HepG2 (cell line): Measurements from ENCODE around the gene GNPNAT1. TPM values are rescaled to one million over a fixed set of nuclear protein-coding genes. Genes with fewer than 3 reads are reported as not detected.

ENCODE experiments used
- ATAC-seq: fragments of 200-7000 bp; cut with Tn5 transposase; 3 replicates; pipeline ENCODE4 v1.9.1; 2020; ENCODE audit warnings: mild to moderate bottlenecking, moderate library complexity
- BruUV-seq: library from RNA; stranded (reverse); fragments of 400-500 nt; replicated peaks from 2 replicates; lab custom pipeline; 2021; lab: Mats Ljungman, UMichigan
- CTCF ChIA-PET: fragments of 300-600 bp; formaldehyde crosslinking; extraction: SDS; loops from one replicate; lab custom pipeline; 2021; ENCODE audit warnings: low total read pairs, inconsistent platforms, low intra/inter-chr PET ratio; lab: Yijun Ruan, JAX
- POLR2A ChIA-PET: fragments of 350-600 bp; sonication (Branson Sonifier 250); formaldehyde crosslinking; loops from one replicate; lab custom pipeline; 2020; ENCODE audit warnings: antibody characterized with exemption, inconsistent platforms; lab: Yijun Ruan, JAX
- DNase-seq: peaks from one replicate; pipeline ENCODE4 v3.0.0-alpha.2; 2015; ENCODE audit warnings: low spot score
- FAIRE-seq: peaks from 3 replicates; lab custom pipeline; 2011; peaks lifted over from hg19 to GRCh38; lab: Jason Lieb, UNC
- H2AFZ ChIP-seq: one replicate; pipeline ENCODE4 v1.6.1; 2011; ENCODE audit warnings: low read length, inconsistent platforms
- H3K27ac ChIP-seq: fragments of 300-600 bp; 3 replicates; pipeline ENCODE4 v1.8.0; 2011; ENCODE audit warnings: mixed run types, mild to moderate bottlenecking, mixed read lengths, low read length, inconsistent platforms; ENCODE audit not compliant: insufficient read depth; ENCODE audit errors: extremely low read length
- H3K27me3 ChIP-seq, 2 experiments: fragments of 200-600 bp in 1 of 2; 2 replicates in 1 of 2; 3 replicates in 1 of 2; pipeline versions ENCODE4 v1.6.0 to v1.8.0; 2011; ENCODE audit warnings: low read length in 2 of 2, mild to moderate bottlenecking in 2 of 2, moderate library complexity in 2 of 2, inconsistent platforms in 1 of 2; ENCODE audit not compliant: insufficient read depth in 2 of 2, control insufficient read depth in 1 of 2
- H3K36me3 ChIP-seq, 2 experiments: fragments of 200-600 bp in 1 of 2; replicated peaks in 1 of 2; 2 replicates in 1 of 2; 3 replicates in 1 of 2; pipeline versions ENCODE4 v1.5.1 to v1.8.0; 2011; ENCODE audit warnings: low read length in 2 of 2, inconsistent platforms in 1 of 2; ENCODE audit not compliant: insufficient read depth in 2 of 2, control insufficient read depth in 1 of 2
- H3K4me1 ChIP-seq: 2 replicates; pipeline ENCODE4 v1.5.1; 2012; ENCODE audit warnings: low read length, inconsistent platforms; ENCODE audit not compliant: insufficient read depth
- H3K4me2 ChIP-seq: 2 replicates; pipeline ENCODE4 v1.6.0; 2011; ENCODE audit warnings: low read depth, low read length, inconsistent platforms
- H3K4me3 ChIP-seq, 3 experiments: fragments of 200-600 bp in 1 of 3; sonication (generic), shearing (Covaris generic) in 1 of 3; replicated peaks in 1 of 3; 2 replicates each; pipeline ENCODE4 v1.5.1; 2011 to 2016; ENCODE audit warnings: low read length in 3 of 3, inconsistent platforms in 2 of 3, low read depth in 2 of 3, mild to moderate bottlenecking in 2 of 3, control low read depth in 1 of 3, mixed read lengths in 1 of 3; ENCODE audit not compliant: insufficient read depth in 1 of 3
- H3K79me2 ChIP-seq: one replicate; pipeline ENCODE4 v1.6.1; 2011; ENCODE audit warnings: low read length, inconsistent platforms; ENCODE audit not compliant: insufficient read depth
- H3K9ac ChIP-seq: 2 replicates; pipeline ENCODE4 v1.6.0; 2011; ENCODE audit warnings: mild to moderate bottlenecking, low read depth, low read length, inconsistent platforms; ENCODE audit not compliant: insufficient read depth
- H3K9me3 ChIP-seq: 2 replicates; pipeline ENCODE4 v1.5.1; 2012; ENCODE audit warnings: mild to moderate bottlenecking, low read length
- H4K20me1 ChIP-seq: 2 replicates; pipeline ENCODE4 v1.6.0; 2011; ENCODE audit warnings: inconsistent platforms, mild to moderate bottlenecking, low read length, moderate library complexity; ENCODE audit not compliant: insufficient read depth
- CHD2 ChIP-seq: IDR thresholded peaks from 2 replicates; pipeline ENCODE4 v1.6.1; 2011; ENCODE audit warnings: low read depth, low read length, improper control_type of control experiment
- FOXA3 ChIP-seq: IDR thresholded peaks from 2 replicates; pipeline ENCODE4 v1.6.1; 2016; ENCODE audit warnings: missing genetic modification reagents, missing compliant biosample characterization
- FOXK1 ChIP-seq: sonication (generic); formaldehyde crosslinking; IDR thresholded peaks from 2 replicates; pipeline ENCODE4 v1.4.0; 2020; ENCODE audit warnings: low read depth, missing genetic modification reagents, borderline replicate concordance
- FOXP1 ChIP-seq, 2 experiments: fragments of 450-650 bp in 1 of 2; IDR thresholded peaks; 2 replicates each; pipeline ENCODE4 v1.6.1; 2017 to 2018; ENCODE audit warnings: antibody characterized with exemption in 1 of 2
- GATAD2A ChIP-seq: IDR thresholded peaks from 2 replicates; pipeline ENCODE4 v1.6.1; 2016
- HMG20A ChIP-seq: IDR thresholded peaks from 2 replicates; pipeline ENCODE4 v1.6.1; 2016; ENCODE audit warnings: borderline replicate concordance
- MED1 ChIP-seq: sonication (generic); formaldehyde crosslinking; IDR thresholded peaks from 2 replicates; pipeline ENCODE4 v1.4.0; 2020; ENCODE audit warnings: missing genetic modification reagents
- MTA3 ChIP-seq: sonication (generic); formaldehyde crosslinking; IDR thresholded peaks from 2 replicates; pipeline ENCODE4 v1.4.0; 2020; ENCODE audit warnings: missing genetic modification reagents
- NCOA2 ChIP-seq: sonication (generic); formaldehyde crosslinking; IDR thresholded peaks from 2 replicates; pipeline ENCODE4 v1.8.0; 2022; ENCODE audit warnings: inconsistent platforms
- NCOA5 ChIP-seq: sonication (generic); formaldehyde crosslinking; IDR thresholded peaks from 2 replicates; pipeline ENCODE4 v1.4.0; 2020; ENCODE audit warnings: missing genetic modification reagents
- RARA ChIP-seq: IDR thresholded peaks from 2 replicates; pipeline ENCODE4 v1.6.1; 2016; ENCODE audit warnings: missing genetic modification reagents, missing compliant biosample characterization
- SOX13 ChIP-seq, 3 experiments: fragments of 450-650 bp in 1 of 3; sonication (generic) in 1 of 3; formaldehyde crosslinking in 1 of 3; IDR thresholded peaks in 2 of 3; conservative IDR thresholded peaks in 1 of 3; 2 replicates each; pipeline versions ENCODE4 v1.5.0 to v1.6.1; 2016 to 2020; ENCODE audit warnings: antibody characterized with exemption in 1 of 3, mild to moderate bottlenecking in 1 of 3, missing compliant biosample characterization in 1 of 3, missing genetic modification reagents in 1 of 3, moderate library complexity in 1 of 3
- SOX5 ChIP-seq: IDR thresholded peaks from 2 replicates; pipeline ENCODE4 v1.6.1; 2016; ENCODE audit warnings: borderline replicate concordance
- SOX6 ChIP-seq, 2 experiments: fragments of 450-650 bp in 1 of 2; sonication (generic) in 1 of 2; formaldehyde crosslinking in 1 of 2; IDR thresholded peaks; 2 replicates each; pipeline versions ENCODE4 v1.4.0 to v1.6.1; 2017 to 2020; ENCODE audit warnings: antibody characterized with exemption in 1 of 2, mild to moderate bottlenecking in 1 of 2, missing genetic modification reagents in 1 of 2
- STAT5B ChIP-seq: sonication (generic); formaldehyde crosslinking; IDR thresholded peaks from 2 replicates; pipeline ENCODE4 v1.4.0; 2020; ENCODE audit warnings: missing genetic modification reagents
- TEAD3 ChIP-seq: optimal IDR thresholded peaks from 2 replicates; pipeline ENCODE3; 2016; ENCODE audit warnings: borderline replicate concordance
- WGBS: methylation state at CpG from one replicate; pipeline ENCODE4 v1.1.6; 2017; ENCODE audit warnings: low lambda C conversion rate; 5-methylcytosine and 5-hydroxymethylcytosine counted together
- in situ Hi-C: cut with HindIII; loops from 2 replicates; pipeline ENCODE4 v1.10.0; 2017; ENCODE audit warnings: low pct_unique_long_range_greater_than_20kb; ENCODE audit not compliant: extremely low pct_ligation_motif_present
- intact Hi-C: fragments of 100-400 bp; cut with micrococcal nuclease; formaldehyde crosslinking; loops from one replicate; pipeline ENCODE4 v1.10.0; 2022; ENCODE audit not compliant: unreplicated experiment
- polyA plus RNA-seq, 8 experiments: library from polyadenylated mRNA; depleted of rRNA in 3 of 8; stranded (reverse) in 7 of 8; unstranded in 1 of 8; fragments of >200 nt; fragmentation: Illumina TruSeq in 4 of 8; extraction: Trizol in 4 of 8; gene quantifications; 2 replicates each; pipeline versions ENCODE4 v1.2.1 to v1.2.3, GENCODE V29; 2011 to 2016; ENCODE audit warnings: low read depth in 4 of 8, missing spikeins in 1 of 8, mixed read lengths in 1 of 8; ENCODE audit not compliant: insufficient read depth in 1 of 8
- total RNA-seq, 5 experiments: library from RNA; depleted of rRNA; stranded (reverse); fragments of >200 nt; fragmentation: Illumina TruSeq; extraction: Trizol; gene quantifications; 2 replicates each; pipeline ENCODE4 v1.2.3, GENCODE V29; 2016; ENCODE audit warnings: low read depth in 1 of 5
- TF ChIP-seq, protein P1 (sequence below): sonication (generic); formaldehyde crosslinking; IDR thresholded peaks from 2 replicates; pipeline ENCODE4 v1.4.0; 2020; ENCODE audit warnings: missing genetic modification reagents, borderline replicate concordance
- TF ChIP-seq, protein P2 (sequence below): sonication (generic); formaldehyde crosslinking; conservative IDR thresholded peaks from 2 replicates; pipeline ENCODE4 v1.4.0; 2020; ENCODE audit warnings: mild to moderate bottlenecking, missing genetic modification reagents, moderate library complexity

GNPNAT1 gene
- total and polyA plus RNA-seq, 2 of the 13 experiments (the other 11 are each of a cell fraction or from before 2014, with no cell fraction given): 38.3 to 54.9 TPM

DNA sequence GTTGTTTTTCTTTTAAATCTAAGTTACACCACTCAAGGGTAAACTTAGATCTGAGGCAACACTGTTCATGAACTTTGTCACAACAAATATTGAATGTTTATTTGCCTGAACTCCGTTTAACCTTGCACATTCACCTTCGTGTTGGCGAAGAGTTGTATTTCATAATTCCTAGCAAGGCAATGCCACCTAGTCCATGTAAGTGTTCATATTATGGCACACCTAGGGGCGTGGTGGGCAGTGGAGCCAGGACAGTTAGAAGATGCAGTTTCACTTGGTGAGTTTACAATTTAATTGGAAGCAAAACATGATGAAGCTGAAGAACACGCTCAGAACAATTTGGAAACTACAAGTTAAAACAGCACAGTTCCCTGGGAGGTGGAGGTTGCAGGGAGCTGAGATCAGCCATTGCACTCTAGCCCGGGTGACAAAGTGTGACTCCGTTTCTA, 30.4 kb upstream of the GNPNAT1 start (continued):
- TF ChIP-seq, protein P1, sequence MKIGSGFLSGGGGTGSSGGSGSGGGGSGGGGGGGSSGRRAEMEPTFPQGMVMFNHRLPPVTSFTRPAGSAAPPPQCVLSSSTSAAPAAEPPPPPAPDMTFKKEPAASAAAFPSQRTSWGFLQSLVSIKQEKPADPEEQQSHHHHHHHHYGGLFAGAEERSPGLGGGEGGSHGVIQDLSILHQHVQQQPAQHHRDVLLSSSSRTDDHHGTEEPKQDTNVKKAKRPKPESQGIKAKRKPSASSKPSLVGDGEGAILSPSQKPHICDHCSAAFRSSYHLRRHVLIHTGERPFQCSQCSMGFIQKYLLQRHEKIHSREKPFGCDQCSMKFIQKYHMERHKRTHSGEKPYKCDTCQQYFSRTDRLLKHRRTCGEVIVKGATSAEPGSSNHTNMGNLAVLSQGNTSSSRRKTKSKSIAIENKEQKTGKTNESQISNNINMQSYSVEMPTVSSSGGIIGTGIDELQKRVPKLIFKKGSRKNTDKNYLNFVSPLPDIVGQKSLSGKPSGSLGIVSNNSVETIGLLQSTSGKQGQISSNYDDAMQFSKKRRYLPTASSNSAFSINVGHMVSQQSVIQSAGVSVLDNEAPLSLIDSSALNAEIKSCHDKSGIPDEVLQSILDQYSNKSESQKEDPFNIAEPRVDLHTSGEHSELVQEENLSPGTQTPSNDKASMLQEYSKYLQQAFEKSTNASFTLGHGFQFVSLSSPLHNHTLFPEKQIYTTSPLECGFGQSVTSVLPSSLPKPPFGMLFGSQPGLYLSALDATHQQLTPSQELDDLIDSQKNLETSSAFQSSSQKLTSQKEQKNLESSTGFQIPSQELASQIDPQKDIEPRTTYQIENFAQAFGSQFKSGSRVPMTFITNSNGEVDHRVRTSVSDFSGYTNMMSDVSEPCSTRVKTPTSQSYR (CRISPR knock-in tag): peak; percentile 62; the same call in 1 of the 2 replicates
- TF ChIP-seq NCOA5 (CRISPR knock-in tag): no peak
- no peak for TF ChIP-seq CHD2
- TF ChIP-seq MED1: peak; percentile 98
- no peak for TF ChIP-seq STAT5B (CRISPR knock-in tag)

DNA sequence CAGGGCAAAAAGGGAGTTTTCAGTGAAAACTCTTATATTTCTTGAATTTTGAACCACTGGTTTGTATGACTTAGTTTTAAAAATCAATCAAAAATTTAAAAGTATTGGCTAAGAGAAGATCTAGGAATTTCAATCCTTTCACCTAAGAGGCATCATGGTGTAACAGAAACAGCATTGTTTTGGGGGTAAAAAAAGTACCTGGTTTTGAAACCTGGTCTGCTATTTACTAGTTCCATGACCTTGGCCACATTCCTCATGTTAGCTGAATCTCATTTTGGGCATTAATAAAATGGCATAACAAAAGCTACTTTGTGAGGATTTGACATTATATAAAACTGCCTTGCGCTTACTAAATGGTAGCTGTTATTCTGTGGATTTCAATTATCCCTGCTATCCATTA, 16.7 kb upstream of the GNPNAT1 start:
- Histone ChIP-seq H3K79me2 (no peaks in the 10 kb centered on the region), H3K4me1 (peaks cover 20% of the 10 kb centered on the region), H3K27me3 (no peaks in the 10 kb centered on the region), H3K4me3 (no peak overlapping the region), H3K4me2 (no peak overlapping the region; the same call in 1 of the 2 replicates), H2AFZ (no peak overlapping the region), H3K36me3 (no peaks in the 10 kb centered on the region), H3K9me3 (no peaks in the 10 kb centered on the region), H3K9ac (no peak overlapping the region), H4K20me1 (no peaks in the 10 kb centered on the region), H3K27ac (peak overlapping the region; percentile 28)
- ChIA-PET POLR2A (interaction anchor here (1.1 kb wide), 1 partner anchor 16 kb away, joined by 10 read pairs; the partner anchor contains the start of gene GNPNAT1), CTCF (no interaction called here)
- no TSS peak for BruUV-seq
- peak; percentile 73 for ATAC-seq
- peak; percentile 78 for DNase-seq
- WGBS: 74% methylated on average over 1 of the region's 1 CpG
- in situ Hi-C loops: no loop called here
- intact Hi-C loops: no loop called here
- FAIRE-seq: peak; percentile 18
- no peak for TF ChIP-seq FOXP1 (IDR thresholded peaks at IDR 0.05)
- TF ChIP-seq FOXP1 (CRISPR knock-in tag; IDR thresholded peaks at IDR 0.05): peak; percentile 15; the same call in 1 of the 2 replicates
- no peak for TF ChIP-seq SOX13 (IDR thresholded peaks at IDR 0.05)
- TF ChIP-seq SOX13 (CRISPR knock-in tag; conservative IDR thresholded peaks at IDR 0.05 in 1 of 2, IDR thresholded peaks at IDR 0.05 in 1 of 2): peak in 1 of 2 experiments; percentile 48; a peak in 2 of 4 replicates
- TF ChIP-seq RARA (CRISPR knock-in tag): peak; percentile 28; the same call in 1 of the 2 replicates
- no peak for TF ChIP-seq SOX6 (IDR thresholded peaks at IDR 0.05)
- peak; percentile 26; the same call in 1 of the 2 replicates for TF ChIP-seq SOX6 (CRISPR knock-in tag; IDR thresholded peaks at IDR 0.05)
- TF ChIP-seq FOXA3 (CRISPR knock-in tag): peak; percentile 42; the same call in 1 of the 2 replicates
- peak; percentile 59 for TF ChIP-seq TEAD3 (CRISPR knock-in tag)
- TF ChIP-seq HMG20A (CRISPR knock-in tag): 0 out of 2 replicates have a peak, but pooled peaks have one; percentile 25
- peak; percentile 19; the same call in 1 of the 2 replicates for TF ChIP-seq FOXK1 (CRISPR knock-in tag)
- TF ChIP-seq, protein P2, sequence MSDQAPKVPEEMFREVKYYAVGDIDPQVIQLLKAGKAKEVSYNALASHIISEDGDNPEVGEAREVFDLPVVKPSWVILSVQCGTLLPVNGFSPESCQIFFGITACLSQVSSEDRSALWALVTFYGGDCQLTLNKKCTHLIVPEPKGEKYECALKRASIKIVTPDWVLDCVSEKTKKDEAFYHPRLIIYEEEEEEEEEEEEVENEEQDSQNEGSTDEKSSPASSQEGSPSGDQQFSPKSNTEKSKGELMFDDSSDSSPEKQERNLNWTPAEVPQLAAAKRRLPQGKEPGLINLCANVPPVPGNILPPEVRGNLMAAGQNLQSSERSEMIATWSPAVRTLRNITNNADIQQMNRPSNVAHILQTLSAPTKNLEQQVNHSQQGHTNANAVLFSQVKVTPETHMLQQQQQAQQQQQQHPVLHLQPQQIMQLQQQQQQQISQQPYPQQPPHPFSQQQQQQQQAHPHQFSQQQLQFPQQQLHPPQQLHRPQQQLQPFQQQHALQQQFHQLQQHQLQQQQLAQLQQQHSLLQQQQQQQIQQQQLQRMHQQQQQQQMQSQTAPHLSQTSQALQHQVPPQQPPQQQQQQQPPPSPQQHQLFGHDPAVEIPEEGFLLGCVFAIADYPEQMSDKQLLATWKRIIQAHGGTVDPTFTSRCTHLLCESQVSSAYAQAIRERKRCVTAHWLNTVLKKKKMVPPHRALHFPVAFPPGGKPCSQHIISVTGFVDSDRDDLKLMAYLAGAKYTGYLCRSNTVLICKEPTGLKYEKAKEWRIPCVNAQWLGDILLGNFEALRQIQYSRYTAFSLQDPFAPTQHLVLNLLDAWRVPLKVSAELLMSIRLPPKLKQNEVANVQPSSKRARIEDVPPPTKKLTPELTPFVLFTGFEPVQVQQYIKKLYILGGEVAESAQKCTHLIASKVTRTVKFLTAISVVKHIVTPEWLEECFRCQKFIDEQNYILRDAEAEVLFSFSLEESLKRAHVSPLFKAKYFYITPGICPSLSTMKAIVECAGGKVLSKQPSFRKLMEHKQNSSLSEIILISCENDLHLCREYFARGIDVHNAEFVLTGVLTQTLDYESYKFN (CRISPR knock-in tag): peak; percentile 51; the same call in 1 of the 2 replicates
- peak; percentile 65 for TF ChIP-seq NCOA2 (CRISPR knock-in tag)
- peak; percentile 37; the same call in 1 of the 2 replicates for TF ChIP-seq SOX5 (CRISPR knock-in tag)
- no peak for TF ChIP-seq MTA3 (CRISPR knock-in tag)
- peak; percentile 37; the same call in 1 of the 2 replicates for TF ChIP-seq GATAD2A
